ENCODE data around the gene KIDINS220. TPM values are rescaled to one million over a fixed set of nuclear protein-coding genes. Genes with fewer than 3 reads are reported as not detected.

KIDINS220 gene
- total and polyA plus RNA-seq, 2 of the 13 experiments (the other 11 are each of a cell fraction or from before 2014, with no cell fraction given), result 25.2 to 32.3 TPM

DNA sequence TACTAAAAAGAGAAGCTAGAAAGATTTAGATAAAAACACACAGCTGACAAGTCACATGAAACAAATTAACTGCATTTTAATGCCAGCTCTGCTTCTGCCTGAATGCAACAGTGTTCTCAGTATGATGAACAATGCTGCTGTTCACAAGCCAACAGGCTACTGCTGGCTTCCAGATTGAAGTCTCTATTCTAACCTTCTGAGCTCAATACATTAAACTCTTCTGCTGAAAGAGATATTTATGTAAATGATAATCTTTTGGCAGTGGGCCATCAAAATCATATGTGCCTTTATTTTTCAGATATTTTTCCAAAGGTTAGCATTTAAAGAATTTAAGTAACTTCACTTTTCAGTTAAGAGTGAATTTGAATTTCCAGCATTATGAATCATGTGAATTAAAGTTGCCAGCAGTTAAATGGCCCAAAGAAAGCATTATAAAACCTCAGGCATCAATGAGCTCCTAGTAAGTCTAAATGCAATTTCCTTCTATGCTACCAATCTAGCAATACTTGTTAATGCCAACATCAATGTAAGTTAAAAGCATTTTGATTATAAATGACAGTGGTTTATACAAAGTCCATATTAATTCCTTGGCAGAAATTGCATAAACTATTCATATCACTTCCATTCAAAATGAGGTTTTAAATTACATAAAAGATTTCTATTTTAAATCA lies 83.2 kb downstream of the KIDINS220 start (continued):
- TF ChIP-seq, protein P1, sequence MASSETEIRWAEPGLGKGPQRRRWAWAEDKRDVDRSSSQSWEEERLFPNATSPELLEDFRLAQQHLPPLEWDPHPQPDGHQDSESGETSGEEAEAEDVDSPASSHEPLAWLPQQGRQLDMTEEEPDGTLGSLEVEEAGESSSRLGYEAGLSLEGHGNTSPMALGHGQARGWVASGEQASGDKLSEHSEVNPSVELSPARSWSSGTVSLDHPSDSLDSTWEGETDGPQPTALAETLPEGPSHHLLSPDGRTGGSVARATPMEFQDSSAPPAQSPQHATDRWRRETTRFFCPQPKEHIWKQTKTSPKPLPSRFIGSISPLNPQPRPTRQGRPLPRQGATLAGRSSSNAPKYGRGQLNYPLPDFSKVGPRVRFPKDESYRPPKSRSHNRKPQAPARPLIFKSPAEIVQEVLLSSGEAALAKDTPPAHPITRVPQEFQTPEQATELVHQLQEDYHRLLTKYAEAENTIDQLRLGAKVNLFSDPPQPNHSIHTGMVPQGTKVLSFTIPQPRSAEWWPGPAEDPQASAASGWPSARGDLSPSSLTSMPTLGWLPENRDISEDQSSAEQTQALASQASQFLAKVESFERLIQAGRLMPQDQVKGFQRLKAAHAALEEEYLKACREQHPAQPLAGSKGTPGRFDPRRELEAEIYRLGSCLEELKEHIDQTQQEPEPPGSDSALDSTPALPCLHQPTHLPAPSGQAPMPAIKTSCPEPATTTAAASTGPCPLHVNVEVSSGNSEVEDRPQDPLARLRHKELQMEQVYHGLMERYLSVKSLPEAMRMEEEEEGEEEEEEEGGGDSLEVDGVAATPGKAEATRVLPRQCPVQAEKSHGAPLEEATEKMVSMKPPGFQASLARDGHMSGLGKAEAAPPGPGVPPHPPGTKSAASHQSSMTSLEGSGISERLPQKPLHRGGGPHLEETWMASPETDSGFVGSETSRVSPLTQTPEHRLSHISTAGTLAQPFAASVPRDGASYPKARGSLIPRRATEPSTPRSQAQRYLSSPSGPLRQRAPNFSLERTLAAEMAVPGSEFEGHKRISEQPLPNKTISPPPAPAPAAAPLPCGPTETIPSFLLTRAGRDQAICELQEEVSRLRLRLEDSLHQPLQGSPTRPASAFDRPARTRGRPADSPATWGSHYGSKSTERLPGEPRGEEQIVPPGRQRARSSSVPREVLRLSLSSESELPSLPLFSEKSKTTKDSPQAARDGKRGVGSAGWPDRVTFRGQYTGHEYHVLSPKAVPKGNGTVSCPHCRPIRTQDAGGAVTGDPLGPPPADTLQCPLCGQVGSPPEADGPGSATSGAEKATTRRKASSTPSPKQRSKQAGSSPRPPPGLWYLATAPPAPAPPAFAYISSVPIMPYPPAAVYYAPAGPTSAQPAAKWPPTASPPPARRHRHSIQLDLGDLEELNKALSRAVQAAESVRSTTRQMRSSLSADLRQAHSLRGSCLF (CRISPR knock-in tag; IDR thresholded peaks at IDR 0.05; ENCODE audit: borderline replicate concordance), result no peak

DNA sequence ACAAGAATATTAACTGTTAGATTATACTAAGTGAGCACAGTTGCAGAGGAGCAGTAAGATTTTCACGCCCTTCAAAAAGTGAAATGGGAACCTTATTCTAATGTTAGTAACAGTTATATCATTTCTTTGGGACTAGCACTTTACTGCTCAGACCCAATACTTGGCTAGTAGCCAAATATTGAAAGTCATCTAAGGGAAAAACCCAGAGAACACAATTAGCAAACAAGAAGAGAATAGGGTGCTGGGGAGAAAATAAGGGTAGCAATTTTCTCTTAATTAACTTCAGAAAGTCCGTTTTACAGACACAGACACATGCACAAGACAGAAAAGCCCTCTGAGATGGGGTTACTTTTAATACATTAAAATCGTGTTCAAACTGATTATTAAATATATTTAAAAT lies 83.8 kb downstream of the KIDINS220 start:
- in situ Hi-C loops (cut with HindIII; ENCODE audit: extremely low pct_ligation_motif_present, low pct_unique_long_range_greater_than_20kb) (no loop called here), intact Hi-C loops (cut with micrococcal nuclease; ENCODE audit: unreplicated experiment) (no loop called here)
- FAIRE-seq (no peak), DNase-seq (ENCODE audit: low spot score) (no peak), ATAC-seq (no peak)
- Histone ChIP-seq H3K4me2 (ENCODE audit: low read depth, low read length) (no peak overlapping the region), H3K4me1 (ENCODE audit: insufficient read depth, low read length) (no peaks in the 10 kb centered on the region), H3K36me3 (replicated peaks in 1 of 2; ENCODE audit: control insufficient read depth in 1 of 2, insufficient read depth in 2 of 2, low read length in 2 of 2) (peaks cover 3 to 8% of the 10 kb centered on the region in 2 experiments; a peak in 4 of 5 replicates), H3K9me3 (ENCODE audit: low read length) (peaks cover 16% of the 10 kb centered on the region), H4K20me1 (ENCODE audit: insufficient read depth, low read length) (no peaks in the 10 kb centered on the region), H2AFZ (ENCODE audit: low read length) (no peak overlapping the region), H3K9ac (ENCODE audit: insufficient read depth, low read depth, low read length) (no peak overlapping the region), H3K4me3 (replicated peaks in 1 of 3; ENCODE audit: insufficient read depth in 1 of 3, low read depth in 2 of 3, low read length in 3 of 3) (no peak overlapping the region), H3K27ac (ENCODE audit: extremely low read length, insufficient read depth, low read length) (no peak overlapping the region), H3K79me2 (ENCODE audit: insufficient read depth, low read length) (no peaks in the 10 kb centered on the region), H3K27me3 (ENCODE audit: control insufficient read depth in 1 of 2, insufficient read depth in 2 of 2, low read length in 2 of 2) (no peaks in the 10 kb centered on the region)
- ChIA-PET CTCF (ENCODE audit: low intra/inter-chr PET ratio, low total read pairs) (no interaction called here), POLR2A (interaction anchor here (1.2 kb wide), 1 partner anchor 72 kb away, joined by 3 read pairs; the partner anchor contains the start of gene ID2)
- whole genome bisulfite sequencing (ENCODE audit: low lambda C conversion rate), result 90% methylated on average over 3 of the region's 3 CpGs
- no TSS peak for BruUV-seq (replicated peaks)
- TF ChIP-seq HOXA7 (CRISPR knock-in tag; IDR thresholded peaks at IDR 0.05), result no peak
- TF ChIP-seq, protein P2, sequence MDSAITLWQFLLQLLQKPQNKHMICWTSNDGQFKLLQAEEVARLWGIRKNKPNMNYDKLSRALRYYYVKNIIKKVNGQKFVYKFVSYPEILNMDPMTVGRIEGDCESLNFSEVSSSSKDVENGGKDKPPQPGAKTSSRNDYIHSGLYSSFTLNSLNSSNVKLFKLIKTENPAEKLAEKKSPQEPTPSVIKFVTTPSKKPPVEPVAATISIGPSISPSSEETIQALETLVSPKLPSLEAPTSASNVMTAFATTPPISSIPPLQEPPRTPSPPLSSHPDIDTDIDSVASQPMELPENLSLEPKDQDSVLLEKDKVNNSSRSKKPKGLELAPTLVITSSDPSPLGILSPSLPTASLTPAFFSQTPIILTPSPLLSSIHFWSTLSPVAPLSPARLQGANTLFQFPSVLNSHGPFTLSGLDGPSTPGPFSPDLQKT (CRISPR knock-in tag; IDR thresholded peaks at IDR 0.05; ENCODE audit: borderline replicate concordance), result no peak
- peak; percentile 49; the same call in 1 of the 2 replicates for TF ChIP-seq LCORL (IDR thresholded peaks at IDR 0.05)
- no peak for TF ChIP-seq LCORL (CRISPR knock-in tag; IDR thresholded peaks at IDR 0.05)
- no peak for TF ChIP-seq ZBTB38 (CRISPR knock-in tag; IDR thresholded peaks at IDR 0.05)
- no peak for TF ChIP-seq HNF4A (CRISPR knock-in tag; IDR thresholded peaks at IDR 0.05)
- TF ChIP-seq KLF13 (CRISPR knock-in tag; IDR thresholded peaks at IDR 0.05), result no peak
- no peak for TF ChIP-seq GATAD2A (CRISPR knock-in tag; IDR thresholded peaks at IDR 0.05)

All from HepG2 (cell line).